C1 segment of cervical spinal cord (tissue), 14 donors: ENCODE data around the gene CRISP3.
"Not testable (repeated sequence)": the region's sequence is repeated elsewhere in the genome, so short reads cannot be mapped to it uniquely, and the experiment has no call there.

Experiments used
- DNase-seq, 14 donors: peaks; one replicate each; lab custom pipeline; 2025; lab: John Stamatoyannopoulos, UW

CRISP3 gene

DNA sequence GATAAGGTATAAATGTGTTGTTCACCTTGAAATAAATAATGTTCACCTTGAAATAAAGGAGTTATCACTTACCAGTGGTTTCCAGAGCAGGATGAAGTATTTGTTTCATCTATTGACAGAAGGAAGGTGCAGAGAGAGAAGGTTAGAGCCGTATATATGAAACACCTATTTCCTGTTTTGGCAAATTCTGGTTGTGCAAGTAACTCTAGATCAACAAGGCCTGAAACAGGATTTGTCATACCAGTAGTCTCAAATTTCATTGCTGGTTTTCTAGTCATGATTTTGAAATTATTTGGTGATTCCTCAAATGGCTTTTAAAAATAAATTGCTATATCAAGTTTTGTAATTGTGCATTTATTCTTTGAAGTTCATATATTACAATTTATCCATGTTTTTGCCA is at the start of gene CRISP3:
Gene CRISP3, minus strand, starts transcription at position 130 of the 400 bp plus-strand sequence. Its CDS starts 21 bp downstream, at position 109.
- DNase-seq: no peak

DNA sequence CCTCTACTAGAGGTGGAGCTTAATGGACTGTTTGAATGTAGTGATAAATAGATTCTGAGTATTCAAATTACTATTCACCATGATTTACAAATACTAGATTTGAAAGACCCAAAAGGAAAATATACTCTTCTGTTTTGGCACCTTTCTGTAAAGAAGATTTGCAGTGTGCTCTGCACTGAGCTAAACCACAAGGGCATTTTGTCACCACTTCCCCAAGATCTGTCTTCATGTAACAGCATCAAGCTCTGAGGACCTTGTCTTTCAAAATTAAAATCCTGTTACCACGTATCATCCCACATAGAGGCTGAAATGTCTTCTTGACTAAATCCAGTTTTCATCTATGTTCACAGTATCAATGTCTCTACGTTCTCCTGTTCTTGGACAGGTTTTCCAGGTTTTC is 46.2 kb upstream of the CRISP3 start:
- DNase-seq: no peak

- no peak for DNase-seq
Observed at GRCh38 chr6:49787176-49787575, 43.0 kb upstream of the CRISP3 start, which contains the start of gene PGK2. TSS of gene PGK2 (minus strand) at chr6:49787285. CDS start at chr6:49787187, 98 bp downstream.

DNA sequence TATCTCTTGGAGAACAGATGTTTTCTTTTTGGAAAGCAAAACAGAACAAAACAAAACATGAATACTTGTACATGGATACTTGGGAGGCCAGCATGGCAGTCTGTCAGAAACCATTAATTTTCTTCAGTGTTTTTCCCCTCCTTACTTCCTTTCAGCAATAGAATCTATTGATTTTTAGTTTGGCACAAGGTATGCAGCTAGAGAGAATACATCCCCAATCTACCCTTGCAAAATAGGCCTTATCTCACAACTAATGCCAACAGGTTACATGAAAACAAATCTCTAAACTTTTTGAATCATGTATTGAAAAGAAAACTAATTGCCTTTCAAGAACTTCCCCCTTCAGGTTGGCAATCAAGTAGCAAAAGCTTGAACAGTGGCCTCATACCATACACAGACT is 40.1 kb upstream of the CRISP3 start:
- no peak for DNase-seq

DNA sequence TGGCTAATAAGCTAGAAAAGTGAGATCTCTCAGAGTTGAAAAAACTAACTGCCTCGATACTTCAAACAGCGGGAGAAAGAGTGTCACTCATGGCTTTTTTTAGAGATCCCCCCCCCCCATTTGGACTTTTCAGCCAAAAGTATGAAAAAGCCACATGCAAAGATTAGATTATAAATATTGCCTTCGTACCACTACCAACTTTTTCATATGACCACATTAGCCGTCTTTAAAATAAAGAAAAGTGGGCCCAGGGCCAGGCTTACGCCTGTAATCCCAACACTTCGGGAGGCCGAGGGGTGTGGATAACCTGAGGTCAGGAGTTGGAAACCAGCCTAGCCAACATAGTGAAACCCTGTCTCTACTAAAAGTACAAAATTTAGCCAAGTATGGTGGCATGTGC is 38.5 kb upstream of the CRISP3 start:
- DNase-seq: no peak

- DNase-seq: no peak
Observed at GRCh38 chr6:49782293-49782692, 38.1 kb upstream of the CRISP3 start.

GRCh38 chr6:49776444-49776843 is 32.3 kb upstream of the CRISP3 start:
- no peak for DNase-seq

DNA sequence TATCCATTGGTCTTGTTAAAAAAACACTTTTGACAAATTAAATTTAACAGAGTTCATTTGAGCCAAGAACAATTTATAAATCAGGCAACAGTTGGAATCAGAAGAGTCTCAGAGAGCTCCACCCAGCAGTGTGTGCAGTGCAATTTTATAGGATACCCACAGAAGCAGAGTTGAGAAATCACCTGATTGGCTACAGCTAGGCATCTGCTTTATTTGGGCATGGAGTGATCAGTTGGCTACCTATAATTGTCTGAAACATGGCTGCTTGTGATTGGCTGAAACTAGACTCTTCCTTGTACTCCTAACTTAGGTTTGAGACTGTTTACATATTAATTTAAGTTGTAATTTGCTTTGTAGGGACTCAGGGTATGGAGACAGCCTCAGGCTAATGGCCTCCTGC is 30.9 kb upstream of the CRISP3 start:
- DNase-seq: no peak

DNA sequence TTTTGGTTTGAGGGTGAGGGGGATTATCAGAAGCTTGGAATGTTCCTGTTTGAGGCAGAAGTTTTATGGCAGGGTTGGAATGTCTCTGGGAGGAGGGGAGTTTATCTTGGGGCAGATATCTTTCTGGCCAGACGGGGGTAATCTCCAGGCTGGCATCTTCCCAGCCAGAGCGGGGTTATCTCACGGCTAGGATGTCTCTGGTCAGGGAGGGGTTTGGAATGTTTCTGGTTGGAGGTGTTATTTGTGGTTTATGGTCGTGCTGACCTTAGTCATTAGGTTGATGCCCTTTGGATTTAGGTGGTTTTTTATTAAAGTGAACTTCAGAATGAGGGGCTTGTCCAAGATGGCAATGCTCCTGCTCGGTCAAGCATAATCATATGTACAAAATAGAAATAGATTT is 28.1 kb upstream of the CRISP3 start:
- DNase-seq: no peak

GRCh38 chr6:49766762-49767161 is 22.6 kb upstream of the CRISP3 start:
- DNase-seq: no peak

DNA sequence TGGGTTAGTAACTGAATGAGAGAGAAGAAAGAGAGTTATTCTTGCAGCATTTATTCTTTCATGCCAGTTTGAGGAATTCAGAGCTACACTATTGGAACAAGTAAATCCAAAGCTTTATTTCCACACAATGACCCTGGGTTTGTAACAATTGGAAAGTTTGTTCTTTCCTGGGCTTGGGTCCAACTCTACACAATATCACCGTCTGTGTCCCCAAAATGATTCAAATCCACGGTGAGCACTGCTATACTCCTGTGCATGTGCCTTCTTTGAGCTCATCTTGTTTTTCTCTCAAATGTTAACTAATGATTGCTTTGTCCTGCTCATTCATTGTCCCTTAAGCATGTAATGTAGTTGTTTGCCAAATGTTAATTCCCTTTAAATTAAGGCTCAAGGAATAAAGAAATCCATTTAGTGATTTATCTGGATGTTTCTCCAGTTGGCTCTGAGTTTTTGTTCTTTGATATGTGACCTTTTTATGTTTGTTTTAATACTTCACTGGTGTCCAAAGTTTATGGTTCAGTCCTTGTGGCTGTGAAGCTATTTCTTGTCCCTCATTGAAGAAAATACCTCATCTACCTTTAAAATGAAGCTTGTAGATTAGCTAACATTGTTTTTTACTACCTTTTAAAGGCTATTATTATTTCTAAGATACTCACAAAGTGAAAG is 20.5 kb upstream of the CRISP3 start:
- DNase-seq: no peak

DNA sequence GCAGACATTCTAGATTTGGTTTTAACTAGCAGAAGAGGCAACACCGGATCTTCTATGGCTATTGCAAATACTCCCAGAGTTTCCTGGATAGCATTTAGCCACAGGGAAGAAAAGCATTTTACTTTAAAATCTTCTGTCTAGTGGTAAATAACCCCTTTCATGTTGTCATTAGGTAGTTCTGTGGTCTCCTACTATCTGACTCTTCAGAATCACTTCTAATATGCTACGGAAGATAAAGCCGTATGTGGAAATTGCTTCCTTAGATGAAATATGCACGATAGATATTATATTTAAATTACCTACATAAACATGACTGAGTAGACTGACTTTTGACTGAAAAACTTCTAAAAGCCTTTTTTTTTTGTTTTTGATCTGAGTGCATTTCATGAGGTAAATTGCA is 759 bp downstream of the CRISP3 start:
- DNase-seq: no peak

GRCh38 chr6:49739423-49739822 is 4.8 kb downstream of the CRISP3 start:
- DNase-seq: no peak

DNA sequence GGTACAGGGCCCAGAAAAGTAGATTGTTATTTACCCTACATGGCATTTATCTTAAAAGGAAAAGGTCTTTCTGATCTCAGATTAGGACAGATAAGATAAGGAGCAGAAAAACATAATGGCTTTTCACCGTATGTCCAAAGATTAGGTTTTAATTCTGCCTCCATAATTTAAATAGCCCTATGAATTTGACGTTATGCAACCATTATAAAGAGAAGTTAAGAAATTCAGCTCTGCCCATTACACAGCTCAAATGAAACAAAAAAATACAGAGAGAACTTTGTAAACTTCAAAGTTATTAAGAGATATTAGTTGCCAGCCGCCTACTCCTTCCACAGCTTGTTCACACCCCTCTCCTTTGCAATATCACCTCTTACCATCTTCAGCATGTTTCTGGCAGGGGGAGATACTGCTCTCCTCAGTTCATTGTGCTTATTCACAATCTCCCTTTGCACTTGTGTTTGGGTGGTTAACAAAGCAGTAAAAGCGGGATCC is 8.1 kb downstream of the CRISP3 start:
- DNase-seq: no peak

DNA sequence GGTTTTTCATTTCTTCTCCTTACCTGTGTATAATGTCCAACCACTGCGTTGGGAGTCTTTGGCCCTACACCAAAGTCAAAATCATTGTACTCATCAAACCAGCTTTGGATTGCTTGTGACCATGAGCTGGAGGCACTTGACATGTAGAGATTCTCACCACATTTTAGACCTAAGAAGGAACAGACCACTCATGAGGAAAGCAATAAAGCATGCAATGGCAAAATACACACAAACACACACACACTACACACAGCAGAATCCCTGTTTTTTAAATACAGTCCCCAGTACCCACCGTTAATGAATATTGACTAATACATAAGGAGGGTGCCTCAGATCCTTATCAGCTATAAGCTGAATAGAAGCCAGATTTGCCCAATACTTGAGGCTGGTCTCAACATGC is 10.5 kb downstream of the CRISP3 start:
- DNase-seq: no peak

DNA sequence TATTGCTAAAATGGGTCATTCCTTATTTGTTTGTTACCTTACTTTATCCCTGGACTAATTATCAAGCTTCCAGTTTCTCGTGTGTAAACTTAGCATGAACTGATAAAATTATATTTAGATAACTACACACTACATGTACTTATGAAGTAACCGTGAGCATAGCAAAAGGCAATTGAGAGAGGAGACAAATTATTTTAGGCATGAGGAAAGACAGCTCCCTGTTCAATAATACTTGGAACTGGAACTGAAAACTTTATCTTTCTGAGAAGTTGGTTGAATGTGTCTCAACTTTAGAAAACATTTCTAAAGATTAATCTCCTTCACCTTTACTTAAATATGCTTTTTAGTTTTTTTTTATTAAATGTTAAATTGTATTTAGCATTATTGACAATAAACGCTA is 11.4 kb downstream of the CRISP3 start:
- DNase-seq: no peak

DNA sequence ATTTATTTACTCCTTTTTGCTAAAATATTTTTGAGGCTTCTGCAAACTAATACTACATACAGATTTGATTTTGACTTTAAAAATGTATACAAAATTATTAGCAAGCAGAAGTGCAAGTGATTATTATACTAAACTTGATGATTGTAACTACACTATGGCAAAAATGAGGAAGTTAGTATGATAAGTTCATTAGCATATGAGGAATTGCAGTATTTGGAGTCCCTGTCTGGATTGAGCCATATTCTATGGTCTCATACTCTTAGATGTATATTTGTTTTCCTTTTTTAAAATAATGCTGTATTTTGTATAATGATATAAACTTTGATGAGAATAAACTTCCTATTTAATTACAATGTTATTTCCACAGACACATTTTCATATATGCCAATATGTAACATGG is 13.9 kb downstream of the CRISP3 start:
- DNase-seq: no peak

- not testable (repeated sequence) for DNase-seq
Observed at GRCh38 chr6:49723917-49724316, 20.3 kb downstream of the CRISP3 start.

DNA sequence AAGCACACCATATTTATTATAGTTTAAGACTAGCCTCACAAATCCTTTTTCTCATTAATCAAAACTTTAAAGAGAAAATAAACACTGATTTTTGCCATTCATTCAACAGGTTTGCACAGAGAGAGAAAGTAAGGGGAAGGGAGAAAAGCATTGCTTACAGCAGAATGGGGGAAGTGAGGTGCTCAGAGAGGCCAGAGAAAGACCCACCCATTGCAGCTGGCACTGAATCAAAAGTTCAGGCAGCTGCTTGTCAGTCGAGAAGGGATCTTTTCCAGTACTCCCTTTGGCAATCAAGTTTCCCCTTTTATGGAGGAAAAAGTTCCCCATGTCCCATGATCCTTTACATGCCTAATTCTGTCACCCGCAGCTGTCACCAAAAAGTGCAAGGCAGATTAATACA is 22.9 kb downstream of the CRISP3 start:
- no peak for DNase-seq

DNA sequence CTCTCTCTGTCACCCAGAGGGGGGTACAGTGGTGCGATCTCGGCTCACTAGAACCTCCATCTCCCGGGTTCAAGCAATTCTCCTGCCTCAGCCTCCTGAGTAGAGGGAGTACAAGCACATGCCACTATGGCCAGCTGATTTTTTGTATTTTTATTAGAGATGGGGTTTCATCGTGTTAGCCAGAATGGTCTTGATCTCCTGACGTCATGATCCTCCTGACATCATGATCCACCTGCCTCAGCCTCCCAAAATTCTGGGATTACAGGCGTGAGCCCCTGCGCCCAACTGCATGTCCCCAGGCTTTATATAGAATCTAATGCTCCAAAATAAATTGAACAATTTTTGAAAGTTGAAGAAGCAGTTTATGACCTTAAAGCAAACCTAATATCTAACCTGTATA is 23.8 kb downstream of the CRISP3 start:
- no peak for DNase-seq

GRCh38 chr6:49713346-49713745 is 30.8 kb downstream of the CRISP3 start, which contains the start of gene CRISP2:
TSS of gene CRISP2 (minus strand) at chr6:49713543. CDS start at chr6:49709196, 4,347 bp downstream.
- no peak for DNase-seq

DNA sequence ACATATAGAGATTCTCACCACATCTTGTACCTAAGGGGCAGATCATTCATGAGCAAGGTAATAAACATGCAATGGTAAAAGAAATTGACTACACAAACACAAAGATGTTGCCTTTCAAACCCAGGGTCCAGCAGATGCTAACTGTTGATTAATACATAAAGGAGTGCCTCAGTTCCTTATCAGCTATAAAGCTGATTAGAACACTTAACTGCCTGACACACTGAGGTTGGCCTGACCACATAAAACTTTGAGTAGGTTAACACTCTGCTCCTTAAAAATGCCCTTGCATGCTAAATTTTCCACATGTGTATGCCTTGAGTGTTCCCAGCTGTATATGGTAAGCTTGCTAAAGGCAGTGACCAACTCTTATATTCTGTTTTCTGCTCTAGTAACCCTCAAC is 45.7 kb downstream of the CRISP3 start:
- no peak for DNase-seq

GRCh38 chr6:49693512-49693911 is 50.7 kb downstream of the CRISP3 start:
- no peak for DNase-seq

DNA sequence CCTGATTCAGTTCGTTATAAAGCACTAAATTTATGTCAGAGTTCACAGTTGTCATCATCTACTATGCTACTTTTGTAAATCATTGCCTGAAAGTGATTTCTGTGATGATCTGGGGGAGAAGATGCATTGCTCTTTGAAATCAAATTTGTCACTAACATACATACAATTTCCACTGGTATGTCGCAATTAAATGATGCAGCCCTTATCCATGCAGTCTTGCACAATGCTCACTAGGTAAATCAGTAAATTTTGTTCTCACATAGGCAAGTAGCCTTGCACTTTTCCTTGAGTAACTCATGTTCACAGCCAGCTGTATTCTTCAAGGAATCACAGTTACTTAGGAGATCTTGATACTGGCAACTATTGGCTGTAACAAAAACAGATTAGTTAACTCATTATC is 51.7 kb downstream of the CRISP3 start:
- DNase-seq: no peak
